ENCODE results near the gene RNF223. TPM values are rescaled to one million over a fixed set of nuclear protein-coding genes. Genes with fewer than 3 reads are reported as not detected.

Gene RNF223
- total RNA-seq, 1 experiment from 2014 or later: not detected

GRCh38 chr1:1047407-1047806, 26.7 kb downstream of the RNF223 start (continued):
- TF ChIP-seq, protein P1, sequence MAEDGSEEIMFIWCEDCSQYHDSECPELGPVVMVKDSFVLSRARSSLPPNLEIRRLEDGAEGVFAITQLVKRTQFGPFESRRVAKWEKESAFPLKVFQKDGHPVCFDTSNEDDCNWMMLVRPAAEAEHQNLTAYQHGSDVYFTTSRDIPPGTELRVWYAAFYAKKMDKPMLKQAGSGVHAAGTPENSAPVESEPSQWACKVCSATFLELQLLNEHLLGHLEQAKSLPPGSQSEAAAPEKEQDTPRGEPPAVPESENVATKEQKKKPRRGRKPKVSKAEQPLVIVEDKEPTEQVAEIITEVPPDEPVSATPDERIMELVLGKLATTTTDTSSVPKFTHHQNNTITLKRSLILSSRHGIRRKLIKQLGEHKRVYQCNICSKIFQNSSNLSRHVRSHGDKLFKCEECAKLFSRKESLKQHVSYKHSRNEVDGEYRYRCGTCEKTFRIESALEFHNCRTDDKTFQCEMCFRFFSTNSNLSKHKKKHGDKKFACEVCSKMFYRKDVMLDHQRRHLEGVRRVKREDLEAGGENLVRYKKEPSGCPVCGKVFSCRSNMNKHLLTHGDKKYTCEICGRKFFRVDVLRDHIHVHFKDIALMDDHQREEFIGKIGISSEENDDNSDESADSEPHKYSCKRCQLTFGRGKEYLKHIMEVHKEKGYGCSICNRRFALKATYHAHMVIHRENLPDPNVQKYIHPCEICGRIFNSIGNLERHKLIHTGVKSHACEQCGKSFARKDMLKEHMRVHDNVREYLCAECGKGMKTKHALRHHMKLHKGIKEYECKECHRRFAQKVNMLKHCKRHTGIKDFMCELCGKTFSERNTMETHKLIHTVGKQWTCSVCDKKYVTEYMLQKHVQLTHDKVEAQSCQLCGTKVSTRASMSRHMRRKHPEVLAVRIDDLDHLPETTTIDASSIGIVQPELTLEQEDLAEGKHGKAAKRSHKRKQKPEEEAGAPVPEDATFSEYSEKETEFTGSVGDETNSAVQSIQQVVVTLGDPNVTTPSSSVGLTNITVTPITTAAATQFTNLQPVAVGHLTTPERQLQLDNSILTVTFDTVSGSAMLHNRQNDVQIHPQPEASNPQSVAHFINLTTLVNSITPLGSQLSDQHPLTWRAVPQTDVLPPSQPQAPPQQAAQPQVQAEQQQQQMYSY (CRISPR knock-in tag; IDR thresholded peaks at IDR 0.05): no peak
- TF ChIP-seq NFE2L1 (CRISPR knock-in tag; IDR thresholded peaks at IDR 0.05) (no peak), CREB1 (CRISPR knock-in tag; IDR thresholded peaks at IDR 0.05) (no peak)

- Mint-ChIP-seq H3K9me3 (no peaks in the 10 kb centered on the region), H3K4me1 (no peaks in the 10 kb centered on the region), H3K36me3 (peaks cover 10% of the 10 kb centered on the region), H3K27ac (peak overlapping the region; percentile 45; the same call in 1 of the 2 replicates), H3K27me3 (ENCODE audit: low read depth) (no peaks in the 10 kb centered on the region), H3K4me3 (no peak overlapping the region)
- CTCF ChIA-PET: no interaction called here
- no peak for ATAC-seq
- no peak for DNase-seq (ENCODE audit: low spot score)
- POLR2A ChIA-PET: no interaction called here
- no peak for TF ChIP-seq RORB (CRISPR knock-in tag; IDR thresholded peaks at IDR 0.05)
- no peak for TF ChIP-seq ZNF281 (CRISPR knock-in tag; IDR thresholded peaks at IDR 0.05)
- TF ChIP-seq USF1 (CRISPR knock-in tag; IDR thresholded peaks at IDR 0.05): no peak
- TF ChIP-seq GTF2I (CRISPR knock-in tag; conservative IDR thresholded peaks at IDR 0.05): no peak
- no peak for TF ChIP-seq NR3C1 (CRISPR knock-in tag; conservative IDR thresholded peaks at IDR 0.05; ENCODE audit: low read depth)
- TF ChIP-seq ZNF232 (CRISPR knock-in tag; IDR thresholded peaks at IDR 0.05): no peak
- no peak for TF ChIP-seq OVOL2 (CRISPR knock-in tag; IDR thresholded peaks at IDR 0.05; ENCODE audit: borderline replicate concordance)
- no peak for TF ChIP-seq GABPB1 (CRISPR knock-in tag; IDR thresholded peaks at IDR 0.05)
- TF ChIP-seq AR (CRISPR knock-in tag; IDR thresholded peaks at IDR 0.05): no peak
- TF ChIP-seq, protein P2, sequence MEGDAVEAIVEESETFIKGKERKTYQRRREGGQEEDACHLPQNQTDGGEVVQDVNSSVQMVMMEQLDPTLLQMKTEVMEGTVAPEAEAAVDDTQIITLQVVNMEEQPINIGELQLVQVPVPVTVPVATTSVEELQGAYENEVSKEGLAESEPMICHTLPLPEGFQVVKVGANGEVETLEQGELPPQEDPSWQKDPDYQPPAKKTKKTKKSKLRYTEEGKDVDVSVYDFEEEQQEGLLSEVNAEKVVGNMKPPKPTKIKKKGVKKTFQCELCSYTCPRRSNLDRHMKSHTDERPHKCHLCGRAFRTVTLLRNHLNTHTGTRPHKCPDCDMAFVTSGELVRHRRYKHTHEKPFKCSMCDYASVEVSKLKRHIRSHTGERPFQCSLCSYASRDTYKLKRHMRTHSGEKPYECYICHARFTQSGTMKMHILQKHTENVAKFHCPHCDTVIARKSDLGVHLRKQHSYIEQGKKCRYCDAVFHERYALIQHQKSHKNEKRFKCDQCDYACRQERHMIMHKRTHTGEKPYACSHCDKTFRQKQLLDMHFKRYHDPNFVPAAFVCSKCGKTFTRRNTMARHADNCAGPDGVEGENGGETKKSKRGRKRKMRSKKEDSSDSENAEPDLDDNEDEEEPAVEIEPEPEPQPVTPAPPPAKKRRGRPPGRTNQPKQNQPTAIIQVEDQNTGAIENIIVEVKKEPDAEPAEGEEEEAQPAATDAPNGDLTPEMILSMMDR (IDR thresholded peaks at IDR 0.05): no peak
- TF ChIP-seq PRRX2 (CRISPR knock-in tag; IDR thresholded peaks at IDR 0.05): no peak
- no peak for TF ChIP-seq ZNF317 (CRISPR knock-in tag; IDR thresholded peaks at IDR 0.05; ENCODE audit: borderline replicate concordance, low read depth)
- no peak for TF ChIP-seq ZNF532 (CRISPR knock-in tag; IDR thresholded peaks at IDR 0.05; ENCODE audit: borderline replicate concordance)
- no peak for TF ChIP-seq NFYB (CRISPR knock-in tag; conservative IDR thresholded peaks at IDR 0.05; ENCODE audit: low read depth)
- TF ChIP-seq, protein P3, sequence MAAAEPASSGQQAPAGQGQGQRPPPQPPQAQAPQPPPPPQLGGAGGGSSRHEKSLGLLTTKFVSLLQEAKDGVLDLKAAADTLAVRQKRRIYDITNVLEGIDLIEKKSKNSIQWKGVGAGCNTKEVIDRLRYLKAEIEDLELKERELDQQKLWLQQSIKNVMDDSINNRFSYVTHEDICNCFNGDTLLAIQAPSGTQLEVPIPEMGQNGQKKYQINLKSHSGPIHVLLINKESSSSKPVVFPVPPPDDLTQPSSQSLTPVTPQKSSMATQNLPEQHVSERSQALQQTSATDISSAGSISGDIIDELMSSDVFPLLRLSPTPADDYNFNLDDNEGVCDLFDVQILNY (CRISPR knock-in tag; IDR thresholded peaks at IDR 0.05): no peak
These were observed 27.3 kb downstream of the RNF223 start for GRCh38 chr1:1046767-1047166.
